HG03354 (cell line): ENCODE data around the gene TRIM47.
A peak's percentile ranks its signal among the peaks of the same experiment; 100 is the strongest.

Source experiments
- ATAC-seq: cut with Tn5 transposase; IDR thresholded peaks from one replicate; pipeline ENCODE4 v1.9.1; 2021; ENCODE audit warnings: mild to moderate bottlenecking; ENCODE audit not compliant: unreplicated experiment, poor library complexity, severe bottlenecking

The TRIM47 gene

GRCh38 chr17:75909812-75910274 is 31.5 kb upstream of the TRIM47 start:
- no peak for ATAC-seq

DNA sequence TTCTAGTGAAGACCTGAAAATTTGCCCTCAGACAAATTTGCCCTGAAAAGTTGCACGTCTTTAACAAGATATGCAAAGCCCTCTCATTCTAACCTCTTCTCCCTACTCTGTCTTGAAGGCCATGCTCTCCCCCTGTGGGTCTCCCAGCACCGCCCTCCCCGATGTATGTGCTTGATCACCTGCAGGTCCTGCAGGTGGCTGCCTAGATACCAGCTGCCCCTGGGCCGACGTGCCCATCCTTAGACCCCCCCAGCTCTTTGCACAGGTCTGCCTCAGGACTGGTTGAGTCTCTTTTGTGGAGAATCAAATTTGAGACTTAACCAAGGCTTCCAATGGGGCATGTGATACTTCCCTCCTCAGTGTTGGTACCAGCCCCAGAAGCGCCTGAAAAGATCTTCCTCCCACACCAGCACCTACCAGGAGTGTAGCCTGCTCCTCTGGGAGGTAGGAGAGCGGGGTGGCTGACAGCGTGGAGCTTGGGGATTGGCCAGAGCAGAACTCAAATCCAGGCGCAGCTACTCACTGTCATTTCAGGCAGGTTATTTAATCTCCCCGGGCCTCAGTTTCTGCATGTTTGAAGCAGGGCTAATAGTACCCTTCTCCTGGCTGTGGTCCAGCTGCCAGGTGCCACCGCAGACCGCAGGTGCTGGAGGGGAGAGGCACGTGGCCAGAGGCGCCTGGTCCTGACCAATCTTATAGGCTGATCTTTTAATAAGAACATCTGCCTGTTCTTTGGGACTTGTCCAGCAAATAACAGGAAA is 30.9 kb upstream of the TRIM47 start:
- ATAC-seq, result no peak

DNA sequence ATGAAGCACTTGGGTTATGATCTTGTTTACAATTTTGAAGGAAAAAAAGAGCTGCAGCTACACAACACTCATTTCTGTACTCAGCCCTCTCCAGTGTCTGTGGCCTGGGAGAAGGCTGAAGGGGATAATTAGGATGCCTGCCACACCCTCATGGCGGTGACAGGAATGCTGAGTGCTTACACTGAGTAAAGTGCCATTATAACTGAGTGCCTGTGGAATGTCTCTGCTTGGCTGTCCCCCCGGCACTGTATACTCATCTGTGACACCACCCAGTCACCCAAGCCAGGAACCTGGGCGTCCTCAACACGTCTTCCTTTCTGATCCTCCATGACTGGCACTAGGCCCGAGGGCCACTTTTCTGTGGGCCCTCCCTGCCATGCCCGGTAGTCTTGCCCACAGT is 29.8 kb upstream of the TRIM47 start:
- ATAC-seq, result no peak

DNA sequence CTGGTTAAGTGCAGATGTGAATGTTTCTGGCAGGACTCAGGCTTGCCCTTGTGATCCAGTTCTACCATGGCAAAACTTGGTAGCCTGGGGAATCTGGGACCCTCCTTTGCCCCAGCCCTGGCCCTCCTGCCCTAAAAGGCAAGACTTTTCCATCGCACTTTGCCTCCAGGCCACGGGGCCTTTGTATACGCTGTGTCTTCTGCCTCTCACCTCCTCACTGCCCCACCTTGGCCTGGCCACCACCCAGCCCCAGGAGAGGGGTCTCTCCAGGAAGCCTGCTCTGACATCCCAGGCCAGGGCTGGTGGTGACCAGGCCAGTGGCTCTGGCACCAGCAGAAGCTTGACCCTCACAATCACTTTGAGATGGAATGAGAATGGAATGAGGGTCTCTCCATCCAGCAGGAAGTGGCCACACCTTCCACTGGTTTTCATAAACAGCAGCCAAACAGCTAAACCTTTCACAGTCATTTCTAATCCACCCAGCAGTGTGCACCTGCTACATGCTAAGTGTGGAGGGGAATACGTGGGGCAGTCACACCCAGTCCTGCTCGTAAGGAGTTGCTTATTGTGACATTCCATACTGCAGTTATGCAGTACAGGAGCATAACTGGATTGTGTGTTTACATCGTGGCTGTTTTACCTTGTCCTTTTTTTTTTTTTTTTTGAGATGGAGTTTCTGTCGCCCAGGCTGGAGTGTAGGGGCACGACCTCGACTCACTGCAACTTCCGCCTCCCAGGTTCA is 27.9 kb upstream of the TRIM47 start:
- no peak for ATAC-seq

- ATAC-seq, result peak; percentile 97
Observed at GRCh38 chr17:75904749-75905521, 26.6 kb upstream of the TRIM47 start, which contains the start of gene MRPL38. MRPL38 (minus strand) TSS chr17:75904884; CDS start chr17:75904875, 9 bp downstream.

GRCh38 chr17:75902406-75902805 is 24.0 kb upstream of the TRIM47 start:
- no peak for ATAC-seq

DNA sequence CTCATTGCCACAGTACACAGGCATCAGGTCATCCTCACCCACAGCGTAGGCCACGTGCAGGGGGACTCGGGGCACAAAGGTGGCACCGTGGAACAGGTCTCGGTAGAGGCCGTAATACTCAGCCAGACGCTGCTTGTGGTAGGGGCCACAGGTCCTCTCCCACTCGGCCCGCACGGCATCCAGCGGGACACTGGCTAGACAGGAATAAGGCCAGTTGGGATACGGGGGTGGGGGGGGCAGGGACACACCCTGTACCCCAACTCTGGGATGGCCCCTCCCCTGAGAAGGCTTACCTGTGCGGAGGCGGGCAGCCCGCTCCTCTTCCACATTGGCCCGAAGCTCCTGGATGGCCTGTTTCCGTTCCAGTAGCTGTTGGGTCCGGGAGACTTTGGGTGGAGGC is 23.3 kb upstream of the TRIM47 start:
- ATAC-seq, result no peak

GRCh38 chr17:75900691-75901533 is 22.5 kb upstream of the TRIM47 start:
- no peak for ATAC-seq

DNA sequence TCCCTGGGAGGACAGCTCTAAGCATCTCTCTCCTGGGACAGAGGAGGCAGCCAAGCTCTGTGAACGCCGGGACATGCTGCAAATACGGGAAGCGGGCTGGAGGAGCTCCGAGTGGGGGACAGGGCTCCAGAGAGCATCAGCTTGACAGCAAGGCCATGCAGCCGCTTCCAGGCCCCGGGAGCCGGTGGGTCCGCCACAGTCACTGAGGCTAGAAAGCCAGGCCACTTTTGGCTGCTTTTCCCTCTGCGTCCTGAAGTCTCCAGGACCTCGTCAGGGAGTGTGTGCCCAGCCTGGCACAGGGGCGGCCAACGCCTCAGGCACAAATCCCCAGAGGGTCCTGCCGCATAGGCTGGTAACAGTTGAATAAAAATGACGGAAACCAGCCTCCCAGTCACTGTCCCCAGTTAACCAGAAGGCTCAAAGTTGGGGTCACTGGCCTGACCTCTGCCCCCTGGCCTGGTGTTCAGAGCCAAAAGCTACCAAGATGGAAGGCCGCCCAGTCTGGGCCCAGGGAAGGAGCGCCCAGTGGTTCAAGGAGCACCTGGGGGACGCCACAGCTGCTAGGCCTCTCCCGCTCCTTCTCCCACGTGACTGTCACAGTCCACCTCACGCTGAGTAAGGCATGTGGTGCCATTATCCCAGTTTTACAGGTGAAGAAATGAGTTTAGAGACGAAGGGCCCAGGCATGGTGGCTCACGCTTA is 21.5 kb upstream of the TRIM47 start:
- ATAC-seq, result no peak

DNA sequence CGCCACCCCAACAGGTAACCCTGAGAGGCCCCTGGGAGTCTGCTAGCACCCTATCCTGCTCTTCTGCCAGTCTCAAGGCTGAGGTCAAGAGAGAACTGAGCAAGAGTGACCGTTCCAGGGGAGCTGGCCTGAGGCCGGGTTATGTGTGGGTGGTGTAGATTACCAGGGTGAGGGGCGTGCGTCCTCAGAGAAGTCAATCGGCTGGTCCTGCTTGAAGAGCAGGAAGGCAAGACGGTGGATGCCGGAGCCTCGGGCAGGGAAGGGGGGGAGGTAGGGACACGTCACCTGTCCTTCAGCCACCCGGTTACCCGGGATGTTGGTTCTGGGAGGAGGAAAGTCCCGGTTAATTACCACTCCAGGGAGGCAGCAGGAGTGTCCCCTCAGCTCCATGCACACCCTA is 21.0 kb upstream of the TRIM47 start:
- ATAC-seq, result no peak

DNA sequence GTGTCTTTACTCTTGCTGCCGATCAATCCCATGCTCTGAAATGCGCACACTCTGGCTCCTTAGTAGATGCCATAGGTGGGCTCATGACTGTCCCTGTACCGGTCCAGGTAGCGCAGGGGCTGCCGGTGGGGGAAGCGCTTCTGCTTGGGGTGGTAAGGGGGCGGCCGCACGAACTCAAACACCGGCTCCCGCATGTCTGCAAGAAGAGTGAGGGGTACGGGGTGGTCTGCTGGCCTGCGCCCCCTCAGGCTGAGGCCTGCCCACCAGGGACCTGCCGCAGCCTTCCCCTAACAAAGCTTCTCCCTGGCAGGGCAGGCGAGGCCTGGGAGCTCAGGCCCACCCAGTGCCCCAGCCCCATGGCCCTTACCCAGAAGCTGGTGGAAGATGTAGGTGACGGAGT is 20.4 kb upstream of the TRIM47 start:
- ATAC-seq, result no peak

DNA sequence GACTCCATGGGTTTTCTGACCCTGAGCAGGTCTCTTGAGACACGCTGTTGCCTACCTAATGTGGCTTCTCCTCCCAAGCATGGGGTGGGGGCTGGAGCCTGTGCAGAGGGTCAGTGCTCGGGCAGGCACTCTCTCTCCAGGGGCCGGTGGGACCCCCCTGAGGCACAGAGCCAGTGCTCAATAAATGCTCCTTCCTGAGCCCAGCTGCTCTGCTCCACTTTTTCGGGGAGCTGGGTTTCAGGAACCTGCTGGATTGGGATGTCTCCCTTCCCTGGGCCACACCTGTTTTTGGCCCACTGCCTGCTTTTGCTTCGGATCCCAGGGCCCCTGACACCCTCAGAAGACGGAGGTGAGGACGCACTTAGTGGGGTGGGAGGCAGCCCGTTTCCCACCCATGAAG is 19.7 kb upstream of the TRIM47 start:
- ATAC-seq, result no peak

DNA sequence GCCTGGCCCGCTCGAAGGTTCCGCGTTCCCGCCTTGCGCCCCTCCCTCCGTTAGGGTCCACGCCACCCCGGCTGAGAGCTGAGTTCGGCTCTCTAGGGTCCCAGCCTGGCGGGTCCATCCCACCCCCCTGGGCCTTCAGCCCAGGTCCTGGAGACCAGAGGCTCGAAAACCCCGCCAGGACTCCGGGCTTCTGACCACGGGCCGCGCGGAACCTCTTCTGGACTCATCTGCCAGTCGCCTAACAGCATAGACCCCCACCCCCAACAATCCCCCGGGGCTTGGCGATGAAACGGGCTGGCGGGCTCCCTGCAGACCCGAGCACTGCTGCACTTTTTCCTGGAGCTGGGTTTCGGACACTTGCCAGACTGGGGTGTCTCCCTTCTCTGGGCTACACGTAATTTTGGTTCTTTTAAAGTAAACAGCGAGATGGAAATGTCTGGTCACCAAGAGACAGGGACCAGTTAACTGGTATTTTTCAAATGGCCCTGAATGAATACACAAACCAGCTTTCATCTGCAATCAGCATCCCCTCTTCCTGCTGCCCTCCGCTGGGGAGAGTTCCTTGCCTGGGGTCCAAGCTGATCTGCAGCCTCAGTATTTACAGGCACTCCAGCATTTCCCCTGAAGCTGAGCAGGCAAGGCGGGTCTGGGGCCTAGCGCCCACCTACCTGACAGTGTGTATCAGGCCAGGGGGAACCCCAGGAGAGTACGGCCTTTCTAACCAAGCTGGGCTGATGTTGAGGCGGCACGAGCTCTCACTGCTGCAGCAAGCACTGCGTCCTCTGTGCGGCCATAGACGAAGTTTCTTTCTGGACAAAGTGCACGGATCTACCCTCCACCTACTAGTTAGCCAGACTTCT is 19.0 kb upstream of the TRIM47 start:
- ATAC-seq, result no peak

- peak; percentile 70 for ATAC-seq
Observed at GRCh38 chr17:75896415-75897159, 18.2 kb upstream of the TRIM47 start, which contains the start of gene TRIM65. TRIM65 (minus strand) TSS chr17:75896951; CDS start chr17:75896937, 14 bp downstream.

- ATAC-seq, result no peak
Observed at GRCh38 chr17:75895370-75896155, 17.2 kb upstream of the TRIM47 start.

- no peak for ATAC-seq
Observed at GRCh38 chr17:75894049-75894733, 15.8 kb upstream of the TRIM47 start.
